Neural progenitor cell (in vitro differentiated cells): ENCODE measurements around the gene MON1A. TPM values are rescaled to one million over a fixed set of nuclear protein-coding genes. Genes with fewer than 3 reads are reported as not detected.

ENCODE experiments used
- DNase-seq: peaks from one replicate; pipeline ENCODE4 v3.0.0-alpha.2; 2016; ENCODE audit warnings: low spot score
- H2AFZ ChIP-seq: fragments of 200-600 bp; sonication (generic); replicated peaks from 2 replicates; pipeline ENCODE4 v1.6.1; 2016; ENCODE audit warnings: antibody characterized with exemption
- H3F3A ChIP-seq: fragments of 200-600 bp; sonication (generic); 2 replicates; pipeline ENCODE4 v1.6.1; 2016; ENCODE audit warnings: antibody characterized with exemption, low read depth
- H3K27ac ChIP-seq: fragments of 200-600 bp; sonication (generic); 2 replicates; pipeline ENCODE4 v1.5.1; 2016; ENCODE audit warnings: mild to moderate bottlenecking
- H3K27me3 ChIP-seq: fragments of 200-600 bp; sonication (generic); 2 replicates; pipeline ENCODE4 v1.6.1; 2016; ENCODE audit warnings: mild to moderate bottlenecking, moderate library complexity
- H3K36me3 ChIP-seq: fragments of 200-600 bp; sonication (generic); 2 replicates; pipeline ENCODE4 v1.5.1; 2016
- H3K4me1 ChIP-seq: fragments of 200-600 bp; sonication (generic); 2 replicates; pipeline ENCODE4 v1.6.1; 2016; ENCODE audit warnings: mixed run types
- H3K4me2 ChIP-seq: fragments of 200-600 bp; sonication (generic); 2 replicates; pipeline ENCODE4 v1.6.1; 2016
- H3K4me3 ChIP-seq: fragments of 200-600 bp; sonication (generic); 2 replicates; pipeline ENCODE4 v1.5.1; 2016
- H3K79me2 ChIP-seq: fragments of 200-600 bp; sonication (generic); 2 replicates; pipeline ENCODE4 v1.6.1; 2016; ENCODE audit warnings: low read depth
- H3K9ac ChIP-seq: fragments of 200-600 bp; sonication (generic); 2 replicates; pipeline ENCODE4 v1.6.1; 2016
- H3K9me3 ChIP-seq: fragments of 200-600 bp; sonication (generic); 2 replicates; pipeline ENCODE4 v1.5.1; 2016; ENCODE audit warnings: low read depth
- H4K20me1 ChIP-seq: fragments of 200-600 bp; sonication (generic); 2 replicates; pipeline ENCODE4 v1.6.1; 2016; ENCODE audit warnings: low read depth
- H3K27ac Mint-ChIP-seq: 3 replicates; pipeline ENCODE4 v1.8.0; 2021; ENCODE audit warnings: mixed read lengths
- H3K27me3 Mint-ChIP-seq: 2 replicates; pipeline ENCODE4 v1.8.0; 2022; ENCODE audit warnings: low read depth, mild to moderate bottlenecking, inconsistent platforms, moderate library complexity, mixed read lengths; ENCODE audit not compliant: insufficient read depth
- H3K36me3 Mint-ChIP-seq: 3 replicates; pipeline ENCODE4 v1.8.0; 2021; ENCODE audit warnings: mixed read lengths
- H3K4me1 Mint-ChIP-seq: 3 replicates; pipeline ENCODE4 v1.8.0; 2021; ENCODE audit warnings: mixed read lengths
- H3K4me3 Mint-ChIP-seq: 3 replicates; pipeline ENCODE4 v1.8.0; 2021; ENCODE audit warnings: mild to moderate bottlenecking, moderate library complexity, mixed read lengths
- H3K9me3 Mint-ChIP-seq: 3 replicates; pipeline ENCODE4 v1.8.0; 2020; ENCODE audit warnings: mixed read lengths
- EZH2 ChIP-seq: fragments of 200-600 bp; sonication (generic); IDR thresholded peaks from 2 replicates; pipeline ENCODE4 v1.6.1; 2017; ENCODE audit warnings: antibody characterized with exemption, mild to moderate bottlenecking, moderate library complexity
- EZH2phosphoT487 ChIP-seq: fragments of 200-600 bp; sonication (generic); IDR thresholded peaks from 2 replicates; pipeline ENCODE4 v1.6.1; 2017; ENCODE audit warnings: antibody characterized with exemption
- total RNA-seq: library from RNA; depleted of rRNA; stranded (reverse); fragments of >200 nt; gene quantifications from 2 replicates; pipeline ENCODE4 v1.2.3, GENCODE V29; 2015; ENCODE audit warnings: low replicate concordance
- TF ChIP-seq, protein P1 (sequence below): fragments of 200-600 bp; sonication (generic); IDR thresholded peaks from 2 replicates; pipeline ENCODE4 v1.5.1; 2017; ENCODE audit warnings: antibody characterized with exemption, mild to moderate bottlenecking

Gene MON1A
- total RNA-seq, 1 donor from 2014 or later = 1.9 TPM

DNA sequence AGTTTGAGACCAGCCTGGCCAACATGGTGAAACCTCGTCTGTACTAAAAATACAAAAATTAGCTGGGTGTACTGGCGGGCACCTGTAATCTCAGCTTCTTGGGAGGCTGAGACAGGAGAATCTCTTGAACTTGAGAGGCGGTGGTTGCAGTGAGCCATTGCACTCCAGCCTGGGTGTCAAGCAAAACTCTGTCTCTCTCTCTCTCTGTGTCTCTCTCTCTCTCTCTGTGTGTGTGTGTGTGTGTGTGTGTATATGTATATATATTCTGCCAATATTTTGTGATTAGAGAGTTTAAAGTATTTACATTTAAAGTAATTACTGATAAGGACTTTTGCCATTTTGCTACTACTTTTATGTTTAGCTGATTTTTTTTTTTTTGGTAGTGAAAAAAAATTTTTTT is 26.0 kb upstream of the MON1A start:
- Mint-ChIP-seq H3K4me3 (no peak overlapping the region), H3K36me3 (peaks cover 16% of the 10 kb centered on the region), H3K9me3 (peaks cover 4% of the 10 kb centered on the region), H3K27me3 (no peaks in the 10 kb centered on the region), H3K27ac (no peak overlapping the region), H3K4me1 (no peaks in the 10 kb centered on the region)
- no peak for DNase-seq
- Histone ChIP-seq H3K27me3 (no peaks in the 10 kb centered on the region), H3K4me2 (no peak overlapping the region), H4K20me1 (peaks cover 60% of the 10 kb centered on the region), H3K36me3 (no peaks in the 10 kb centered on the region), H3F3A (peaks cover 6% of the 10 kb centered on the region), H3K4me3 (no peak overlapping the region), H3K27ac (no peak overlapping the region), H3K9ac (no peak overlapping the region), H2AFZ (no peak overlapping the region), H3K4me1 (no peaks in the 10 kb centered on the region), H3K79me2 (peaks cover 98% of the 10 kb centered on the region), H3K9me3 (no peaks in the 10 kb centered on the region)
- TF ChIP-seq, protein P1, sequence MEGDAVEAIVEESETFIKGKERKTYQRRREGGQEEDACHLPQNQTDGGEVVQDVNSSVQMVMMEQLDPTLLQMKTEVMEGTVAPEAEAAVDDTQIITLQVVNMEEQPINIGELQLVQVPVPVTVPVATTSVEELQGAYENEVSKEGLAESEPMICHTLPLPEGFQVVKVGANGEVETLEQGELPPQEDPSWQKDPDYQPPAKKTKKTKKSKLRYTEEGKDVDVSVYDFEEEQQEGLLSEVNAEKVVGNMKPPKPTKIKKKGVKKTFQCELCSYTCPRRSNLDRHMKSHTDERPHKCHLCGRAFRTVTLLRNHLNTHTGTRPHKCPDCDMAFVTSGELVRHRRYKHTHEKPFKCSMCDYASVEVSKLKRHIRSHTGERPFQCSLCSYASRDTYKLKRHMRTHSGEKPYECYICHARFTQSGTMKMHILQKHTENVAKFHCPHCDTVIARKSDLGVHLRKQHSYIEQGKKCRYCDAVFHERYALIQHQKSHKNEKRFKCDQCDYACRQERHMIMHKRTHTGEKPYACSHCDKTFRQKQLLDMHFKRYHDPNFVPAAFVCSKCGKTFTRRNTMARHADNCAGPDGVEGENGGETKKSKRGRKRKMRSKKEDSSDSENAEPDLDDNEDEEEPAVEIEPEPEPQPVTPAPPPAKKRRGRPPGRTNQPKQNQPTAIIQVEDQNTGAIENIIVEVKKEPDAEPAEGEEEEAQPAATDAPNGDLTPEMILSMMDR = no peak
- TF ChIP-seq EZH2phosphoT487 (no peak), EZH2 (no peak)

DNA sequence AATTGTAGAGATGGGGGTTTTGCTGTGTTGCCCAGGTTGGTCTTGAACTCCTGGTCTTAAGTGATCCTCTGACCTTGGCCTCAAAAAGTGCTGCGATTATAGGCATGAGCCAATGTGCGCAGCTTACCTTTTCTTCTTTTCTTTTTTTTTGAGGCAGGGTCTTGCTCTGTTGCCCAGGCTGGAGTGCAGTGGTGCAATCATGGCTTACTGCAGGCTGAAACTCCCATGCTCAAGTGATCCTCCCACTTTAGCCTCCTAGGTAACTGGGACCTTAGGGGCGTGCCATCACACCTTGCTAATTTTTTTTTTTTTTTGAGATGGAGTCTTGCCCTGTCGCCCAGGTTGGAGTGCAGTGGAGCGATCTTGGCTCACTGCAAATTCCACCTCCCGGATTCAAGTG is 23.3 kb upstream of the MON1A start:
- TF ChIP-seq, protein P1 = no peak
- Mint-ChIP-seq H3K27me3 (no peaks in the 10 kb centered on the region), H3K36me3 (peaks cover 7% of the 10 kb centered on the region), H3K9me3 (peaks cover 4% of the 10 kb centered on the region), H3K27ac (no peak overlapping the region), H3K4me3 (no peak overlapping the region), H3K4me1 (no peaks in the 10 kb centered on the region)
- no peaks in the 10 kb centered on the region for H3K36me3 ChIP-seq
- no peak overlapping the region for H3K4me3 ChIP-seq
- no peak overlapping the region for H3K4me2 ChIP-seq
- no peaks in the 10 kb centered on the region for H3K27me3 ChIP-seq
- no peaks in the 10 kb centered on the region for H3K9me3 ChIP-seq
- H3K27ac ChIP-seq = no peak overlapping the region
- DNase-seq = no peak
- peaks cover 100% of the 10 kb centered on the region for H3K79me2 ChIP-seq
- H2AFZ ChIP-seq = no peak overlapping the region
- no peak overlapping the region for H3K9ac ChIP-seq
- H3K4me1 ChIP-seq = no peaks in the 10 kb centered on the region
- H3F3A ChIP-seq = peaks cover 3% of the 10 kb centered on the region
- peaks cover 75% of the 10 kb centered on the region for H4K20me1 ChIP-seq

GRCh38 chr3:49942651-49943050 is 13.0 kb upstream of the MON1A start:
- no peaks in the 10 kb centered on the region for H3K27me3 Mint-ChIP-seq
- peaks cover 14% of the 10 kb centered on the region for H3F3A ChIP-seq
- H3K27me3 ChIP-seq = no peaks in the 10 kb centered on the region
- peaks cover 74% of the 10 kb centered on the region for H3K79me2 ChIP-seq
- no peak overlapping the region for H3K4me2 ChIP-seq
- H3K27ac ChIP-seq = no peak overlapping the region
- H4K20me1 ChIP-seq = peaks cover 63% of the 10 kb centered on the region
- peak overlapping the region; percentile 57 for H3K4me3 Mint-ChIP-seq
- TF ChIP-seq EZH2phosphoT487 (no peak), EZH2 (no peak)
- TF ChIP-seq, protein P1 = no peak
- H3K4me3 ChIP-seq = no peak overlapping the region
- no peak overlapping the region for H3K27ac Mint-ChIP-seq
- DNase-seq = no peak
- no peak overlapping the region for H2AFZ ChIP-seq
- H3K4me1 Mint-ChIP-seq = peaks cover 11% of the 10 kb centered on the region
- no peak overlapping the region for H3K9ac ChIP-seq
- peaks cover 6% of the 10 kb centered on the region for H3K36me3 ChIP-seq
- H3K4me1 ChIP-seq = peaks cover 4% of the 10 kb centered on the region
- no peaks in the 10 kb centered on the region for H3K9me3 ChIP-seq
- peaks cover 2% of the 10 kb centered on the region for H3K9me3 Mint-ChIP-seq
- peaks cover 19% of the 10 kb centered on the region for H3K36me3 Mint-ChIP-seq
